SJCRH30 (cell line): Measurements from ENCODE around the gene MCF2L2. TPM values are rescaled to one million over a fixed set of nuclear protein-coding genes. Genes with fewer than 3 reads are reported as not detected.

Experiments used
- DNase-seq, 2 experiments: peaks; one replicate each; pipeline ENCODE4 v3.0.0-alpha.2; 2015 to 2020
- H3K27ac ChIP-seq: fragments of 250-450 bp; sonication (Bioruptor Pico); 2 replicates; pipeline ENCODE4 v1.5.1; 2020; ENCODE audit warnings: mild to moderate bottlenecking, moderate library complexity
- H3K27me3 ChIP-seq: fragments of 250-450 bp; sonication (Bioruptor Pico); 2 replicates; pipeline ENCODE4 v1.5.1; 2020; ENCODE audit warnings: mild to moderate bottlenecking, moderate library complexity
- H3K36me3 ChIP-seq: fragments of 250-450 bp; sonication (Bioruptor Pico); 2 replicates; pipeline ENCODE4 v1.5.1; 2020; ENCODE audit warnings: mild to moderate bottlenecking, moderate library complexity
- H3K4me1 ChIP-seq: fragments of 250-450 bp; sonication (Bioruptor Pico); 2 replicates; pipeline ENCODE4 v1.5.1; 2020; ENCODE audit warnings: mild to moderate bottlenecking, moderate library complexity
- H3K4me3 ChIP-seq: fragments of 250-450 bp; sonication (Bioruptor Pico); 2 replicates; pipeline ENCODE4 v1.5.1; 2020; ENCODE audit warnings: mild to moderate bottlenecking, moderate library complexity
- H3K9me3 ChIP-seq: fragments of 250-450 bp; sonication (Bioruptor Pico); replicated peaks from 2 replicates; pipeline ENCODE4 v1.5.1; 2020; ENCODE audit warnings: mild to moderate bottlenecking, moderate library complexity
- total RNA-seq: library from RNA; depleted of rRNA; stranded (reverse); fragments of >200 nt; shearing (Covaris generic); gene quantifications from 2 replicates; pipeline ENCODE4 v1.2.3, GENCODE V29; 2014

MCF2L2 gene
- total RNA-seq, 1 experiment from 2014 or later: 0.12 TPM

DNA sequence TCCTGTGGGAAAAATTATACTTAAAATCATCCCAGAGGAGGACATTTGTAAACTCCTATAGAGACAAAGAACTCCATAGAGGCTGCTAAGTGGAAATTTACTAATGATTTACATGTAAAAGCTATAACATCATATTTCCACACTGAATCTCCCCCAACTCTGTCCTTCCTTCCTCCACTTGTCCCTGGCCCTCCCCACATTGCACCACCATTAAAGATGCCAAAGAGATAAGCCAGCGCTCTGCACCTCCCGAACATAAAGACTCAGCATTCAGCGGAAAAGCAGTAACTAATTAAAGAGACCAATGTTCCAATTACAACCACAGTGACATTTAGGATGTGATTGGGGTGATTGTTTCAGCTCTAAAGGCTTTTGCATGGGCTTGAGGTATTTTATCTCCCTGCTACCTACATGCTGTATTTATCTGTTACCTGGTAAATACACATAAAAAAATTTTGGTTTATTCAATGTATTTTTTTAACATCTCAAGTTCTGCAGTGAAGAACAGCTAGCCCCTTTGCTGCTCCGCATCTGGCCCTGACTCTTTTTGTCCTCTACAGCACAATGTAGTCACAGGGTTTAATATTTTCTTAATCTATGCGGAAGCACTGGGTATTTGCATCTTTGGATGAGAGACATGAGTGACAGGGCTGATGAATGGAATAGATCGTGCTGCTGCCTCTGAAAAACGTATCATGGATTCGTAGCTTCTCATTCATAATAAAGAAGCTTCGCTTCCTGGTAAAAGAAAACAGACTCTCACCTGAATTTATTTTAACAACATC lies 210.7 kb downstream of the MCF2L2 start:
- no peak overlapping the region for H3K27ac ChIP-seq
- no peaks in the 10 kb centered on the region for H3K36me3 ChIP-seq
- no peaks in the 10 kb centered on the region for H3K4me1 ChIP-seq
- no peaks in the 10 kb centered on the region for H3K27me3 ChIP-seq
- DNase-seq: no peak
- no peak overlapping the region for H3K4me3 ChIP-seq
- H3K9me3 ChIP-seq: no peaks in the 10 kb centered on the region

GRCh38 chr3:183215591-183216202 lies 212.7 kb downstream of the MCF2L2 start:
- Histone ChIP-seq H3K27ac (no peak overlapping the region), H3K4me1 (no peaks in the 10 kb centered on the region), H3K9me3 (no peaks in the 10 kb centered on the region), H3K27me3 (no peaks in the 10 kb centered on the region), H3K4me3 (no peak overlapping the region), H3K36me3 (no peaks in the 10 kb centered on the region)
- no peak for DNase-seq

GRCh38 chr3:183214277-183214612 lies 214.2 kb downstream of the MCF2L2 start:
- no peaks in the 10 kb centered on the region for H3K27me3 ChIP-seq

DNA sequence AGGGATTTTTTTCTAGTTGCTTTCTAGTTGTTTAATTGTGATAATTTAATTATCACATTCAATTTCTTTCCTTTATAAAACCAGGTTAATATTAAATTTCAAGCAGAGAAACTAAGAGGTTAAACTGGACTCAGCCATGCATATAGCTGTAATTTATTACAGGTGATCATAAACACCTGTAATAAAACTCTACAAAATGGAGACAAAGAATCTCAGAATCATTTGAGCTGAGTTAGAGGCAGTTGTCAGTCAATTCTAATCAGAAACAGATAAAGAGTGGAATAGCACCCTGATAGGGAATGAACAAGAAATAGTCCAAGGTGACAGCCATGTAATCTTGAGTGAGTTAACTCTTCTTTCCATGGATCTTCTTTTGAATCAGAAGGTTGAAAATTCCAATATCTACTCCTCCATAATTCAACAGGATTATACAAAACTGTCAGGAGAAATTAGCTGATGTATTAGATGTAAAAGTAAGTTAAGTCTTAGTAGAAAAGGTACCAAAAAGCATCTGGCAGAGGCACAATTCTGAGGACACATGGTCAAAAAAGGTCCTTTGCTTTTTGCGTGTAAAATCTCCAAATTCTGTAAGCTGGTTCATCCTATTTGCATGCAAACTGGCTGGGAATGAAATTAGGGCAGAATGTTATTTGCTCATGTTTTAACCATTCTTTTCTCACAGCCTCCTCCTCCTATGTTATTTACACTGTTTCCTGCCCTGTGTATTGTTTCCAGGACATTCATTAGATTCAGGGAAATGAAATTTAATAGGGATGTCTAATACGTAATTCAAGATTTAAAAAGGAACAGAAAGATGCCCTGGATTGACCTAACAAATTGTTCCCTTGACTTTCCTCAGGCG lies 214.8 kb downstream of the MCF2L2 start:
- Histone ChIP-seq H3K27ac (no peak overlapping the region), H3K36me3 (no peaks in the 10 kb centered on the region), H3K4me1 (no peaks in the 10 kb centered on the region), H3K4me3 (no peak overlapping the region), H3K9me3 (no peaks in the 10 kb centered on the region), H3K27me3 (no peaks in the 10 kb centered on the region)
- no peak for DNase-seq

More at GRCh38 chr3:183214277-183214612, 214.2 kb downstream of the MCF2L2 start:
- Histone ChIP-seq H3K4me1 (no peaks in the 10 kb centered on the region), H3K36me3 (no peaks in the 10 kb centered on the region), H3K9me3 (no peaks in the 10 kb centered on the region), H3K27ac (no peak overlapping the region), H3K4me3 (no peak overlapping the region)
- no peak for DNase-seq

DNA sequence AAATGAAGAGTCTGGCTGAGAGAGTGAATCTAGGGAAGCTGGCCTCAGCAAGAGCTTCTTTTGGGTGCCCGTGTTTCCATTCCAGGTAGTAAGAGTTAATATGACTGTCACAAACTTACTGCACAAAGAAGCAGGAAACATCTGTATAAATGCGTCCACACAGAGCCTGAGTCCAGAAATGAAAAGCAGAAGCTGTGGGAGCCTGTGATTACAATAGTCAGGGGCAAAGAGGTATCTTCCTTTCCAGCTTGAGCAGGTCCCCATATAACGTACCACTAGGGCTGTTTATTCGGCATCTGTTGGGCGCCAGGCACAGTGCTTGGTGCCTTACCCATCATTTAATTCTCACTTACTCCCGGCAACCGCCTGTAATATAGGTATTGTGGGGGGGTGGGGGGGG lies 215.9 kb downstream of the MCF2L2 start:
- no peaks in the 10 kb centered on the region for H3K27me3 ChIP-seq
- H3K36me3 ChIP-seq: no peaks in the 10 kb centered on the region
- no peak overlapping the region for H3K27ac ChIP-seq
- no peaks in the 10 kb centered on the region for H3K9me3 ChIP-seq
- no peak overlapping the region for H3K4me3 ChIP-seq
- no peaks in the 10 kb centered on the region for H3K4me1 ChIP-seq
- DNase-seq: no peak

DNA sequence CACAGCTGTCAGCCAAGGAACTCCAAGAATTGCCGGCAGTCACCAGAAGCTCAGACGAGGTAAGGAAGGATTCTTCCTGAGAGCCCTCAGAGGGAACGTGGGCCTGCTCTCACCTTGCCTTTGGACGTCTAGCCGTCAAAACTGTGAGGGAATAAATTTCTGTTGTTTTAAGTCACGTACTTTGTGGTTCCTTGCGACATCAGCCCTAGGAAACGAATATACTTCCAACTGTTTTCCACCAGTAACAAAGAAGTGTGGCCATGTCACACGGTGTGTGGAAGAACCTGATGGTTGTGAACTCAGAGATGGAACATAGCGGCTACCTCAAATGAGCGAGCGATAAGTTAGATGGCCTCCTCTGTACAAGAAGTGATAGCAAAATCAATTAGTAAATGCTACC lies 216.3 kb downstream of the MCF2L2 start:
- no peak for DNase-seq
- Histone ChIP-seq H3K4me1 (no peaks in the 10 kb centered on the region), H3K36me3 (no peaks in the 10 kb centered on the region), H3K27me3 (no peaks in the 10 kb centered on the region), H3K4me3 (no peak overlapping the region), H3K27ac (no peak overlapping the region), H3K9me3 (no peaks in the 10 kb centered on the region)

GRCh38 chr3:183211352-183211751 lies 217.1 kb downstream of the MCF2L2 start:
- Histone ChIP-seq H3K9me3 (no peaks in the 10 kb centered on the region), H3K4me1 (no peaks in the 10 kb centered on the region), H3K4me3 (no peak overlapping the region), H3K27ac (no peak overlapping the region), H3K27me3 (no peaks in the 10 kb centered on the region), H3K36me3 (no peaks in the 10 kb centered on the region)
- DNase-seq: no peak

- Histone ChIP-seq H3K4me3 (no peak overlapping the region), H3K9me3 (no peaks in the 10 kb centered on the region), H3K27me3 (no peaks in the 10 kb centered on the region), H3K27ac (no peak overlapping the region), H3K36me3 (no peaks in the 10 kb centered on the region), H3K4me1 (no peaks in the 10 kb centered on the region)
- no peak for DNase-seq
Observed at GRCh38 chr3:183210862-183211341, 217.5 kb downstream of the MCF2L2 start.

DNA sequence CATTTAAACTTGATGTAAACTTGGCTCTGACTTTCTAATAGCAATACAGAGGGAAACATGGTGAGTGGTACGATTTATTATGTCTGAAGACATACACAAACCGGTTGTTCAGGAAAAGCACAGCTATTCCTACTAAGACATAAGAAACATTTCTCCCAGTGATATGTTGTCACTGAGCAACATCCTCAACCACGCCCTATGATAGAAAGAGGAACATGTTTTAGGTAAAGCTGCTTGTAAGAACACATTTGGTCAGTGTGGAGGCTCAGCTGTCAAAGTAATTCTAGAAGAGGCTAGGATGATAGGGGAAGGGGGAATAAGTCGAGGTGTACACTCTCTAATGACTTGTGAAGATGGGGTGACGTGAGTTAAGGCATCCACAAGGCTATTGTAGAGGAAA lies 218.1 kb downstream of the MCF2L2 start:
- Histone ChIP-seq H3K36me3 (no peaks in the 10 kb centered on the region), H3K27ac (no peak overlapping the region), H3K9me3 (no peaks in the 10 kb centered on the region), H3K4me3 (no peak overlapping the region), H3K4me1 (no peaks in the 10 kb centered on the region), H3K27me3 (no peaks in the 10 kb centered on the region)
- no peak for DNase-seq

- Histone ChIP-seq H3K27me3 (no peaks in the 10 kb centered on the region), H3K4me1 (no peaks in the 10 kb centered on the region), H3K4me3 (no peak overlapping the region), H3K36me3 (no peaks in the 10 kb centered on the region), H3K27ac (no peak overlapping the region), H3K9me3 (no peaks in the 10 kb centered on the region)
- no peak for DNase-seq
Observed at GRCh38 chr3:183208800-183209199, 219.6 kb downstream of the MCF2L2 start.

DNA sequence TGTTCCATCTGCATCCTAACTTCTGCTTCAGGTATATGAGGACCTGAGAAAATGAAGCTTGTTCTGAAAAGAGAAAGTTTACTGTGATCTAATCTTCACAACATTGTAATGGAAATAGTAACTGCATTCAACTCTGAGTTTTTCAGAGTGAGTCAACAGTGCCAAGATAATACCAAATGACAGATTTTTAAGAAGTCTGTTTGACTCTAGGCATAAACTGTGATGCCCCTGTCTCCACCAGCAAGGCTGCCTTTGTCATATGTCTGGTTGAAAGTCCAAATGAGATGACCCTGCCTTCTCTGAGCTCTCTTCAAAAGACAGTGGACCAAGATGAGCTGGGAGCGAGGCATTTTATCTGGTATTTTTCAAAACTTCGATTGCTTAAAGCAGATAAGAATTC lies 220.2 kb downstream of the MCF2L2 start:
- Histone ChIP-seq H3K27ac (no peak overlapping the region), H3K36me3 (no peaks in the 10 kb centered on the region), H3K4me1 (no peaks in the 10 kb centered on the region), H3K9me3 (peaks cover 2% of the 10 kb centered on the region; the same call in 1 of the 2 replicates), H3K4me3 (no peak overlapping the region), H3K27me3 (no peaks in the 10 kb centered on the region)
- no peak for DNase-seq

GRCh38 chr3:183203670-183204069 lies 224.7 kb downstream of the MCF2L2 start:
- H3K9me3 ChIP-seq: peaks cover 6% of the 10 kb centered on the region; the same call in 1 of the 2 replicates
- no peak for DNase-seq
- no peaks in the 10 kb centered on the region for H3K36me3 ChIP-seq
- no peaks in the 10 kb centered on the region for H3K27me3 ChIP-seq
- H3K27ac ChIP-seq: no peak overlapping the region
- H3K4me1 ChIP-seq: no peaks in the 10 kb centered on the region
- no peak overlapping the region for H3K4me3 ChIP-seq

- Histone ChIP-seq H3K9me3 (peaks cover 6% of the 10 kb centered on the region; the same call in 1 of the 2 replicates), H3K4me3 (no peak overlapping the region), H3K27ac (no peak overlapping the region), H3K4me1 (no peaks in the 10 kb centered on the region), H3K36me3 (no peaks in the 10 kb centered on the region), H3K27me3 (no peaks in the 10 kb centered on the region)
- no peak for DNase-seq
Observed at GRCh38 chr3:183202004-183202722, 226.3 kb downstream of the MCF2L2 start.

- Histone ChIP-seq H3K9me3 (peaks cover 6% of the 10 kb centered on the region; the same call in 1 of the 2 replicates), H3K27me3 (no peaks in the 10 kb centered on the region), H3K4me1 (no peaks in the 10 kb centered on the region), H3K4me3 (no peak overlapping the region), H3K36me3 (no peaks in the 10 kb centered on the region), H3K27ac (no peak overlapping the region)
- DNase-seq: no peak
Observed at GRCh38 chr3:183198939-183199338, 229.5 kb downstream of the MCF2L2 start.
